ENCODE data around the gene NRN1L. TPM values are rescaled to one million over a fixed set of nuclear protein-coding genes. Genes with fewer than 3 reads are reported as not detected.

The NRN1L gene
- total RNA-seq, 1 experiment from 2014 or later, result 1.1 TPM

DNA sequence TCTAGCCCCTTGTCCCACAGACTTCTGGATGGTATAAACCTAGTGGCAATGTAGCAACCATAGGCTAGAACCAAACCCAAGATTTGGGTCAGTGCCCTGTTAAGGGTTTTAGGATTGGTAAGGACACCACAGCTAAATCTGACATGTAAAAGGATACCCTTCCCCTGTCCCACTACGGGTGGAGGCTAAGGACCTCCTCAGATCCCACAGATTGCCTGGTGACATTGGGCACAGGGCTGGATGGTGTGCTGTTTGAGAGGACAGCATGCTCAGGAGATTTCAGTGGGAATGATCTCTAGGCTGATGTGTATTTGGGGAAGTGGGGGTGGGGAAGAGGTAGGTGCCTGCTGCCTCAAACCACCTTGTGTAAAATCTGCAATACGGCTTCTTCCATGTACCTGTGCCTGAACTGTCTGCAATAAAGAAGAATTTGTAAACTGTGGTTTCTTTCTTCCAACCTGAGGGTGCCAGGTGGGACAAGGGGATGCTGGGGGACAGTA lies 12.5 kb upstream of the NRN1L start:
- ChIA-PET CTCF (interaction anchor here (1.0 kb wide), 1 partner anchor 10 kb away, joined by 9 read pairs; no protein-coding TSS in a partner anchor), POLR2A (no interaction called here)
- TF ChIP-seq SIN3A (IDR thresholded peaks at IDR 0.05; ENCODE audit: borderline replicate concordance, insufficient read depth, low read depth, low read length), result no peak
- TF ChIP-seq, protein P1, sequence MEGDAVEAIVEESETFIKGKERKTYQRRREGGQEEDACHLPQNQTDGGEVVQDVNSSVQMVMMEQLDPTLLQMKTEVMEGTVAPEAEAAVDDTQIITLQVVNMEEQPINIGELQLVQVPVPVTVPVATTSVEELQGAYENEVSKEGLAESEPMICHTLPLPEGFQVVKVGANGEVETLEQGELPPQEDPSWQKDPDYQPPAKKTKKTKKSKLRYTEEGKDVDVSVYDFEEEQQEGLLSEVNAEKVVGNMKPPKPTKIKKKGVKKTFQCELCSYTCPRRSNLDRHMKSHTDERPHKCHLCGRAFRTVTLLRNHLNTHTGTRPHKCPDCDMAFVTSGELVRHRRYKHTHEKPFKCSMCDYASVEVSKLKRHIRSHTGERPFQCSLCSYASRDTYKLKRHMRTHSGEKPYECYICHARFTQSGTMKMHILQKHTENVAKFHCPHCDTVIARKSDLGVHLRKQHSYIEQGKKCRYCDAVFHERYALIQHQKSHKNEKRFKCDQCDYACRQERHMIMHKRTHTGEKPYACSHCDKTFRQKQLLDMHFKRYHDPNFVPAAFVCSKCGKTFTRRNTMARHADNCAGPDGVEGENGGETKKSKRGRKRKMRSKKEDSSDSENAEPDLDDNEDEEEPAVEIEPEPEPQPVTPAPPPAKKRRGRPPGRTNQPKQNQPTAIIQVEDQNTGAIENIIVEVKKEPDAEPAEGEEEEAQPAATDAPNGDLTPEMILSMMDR (IDR thresholded peaks at IDR 0.05), result no peak
- TF ChIP-seq POLR2AphosphoS5 (IDR thresholded peaks at IDR 0.05; ENCODE audit: low read depth, low read length), result no peak
- TF ChIP-seq, protein P2, sequence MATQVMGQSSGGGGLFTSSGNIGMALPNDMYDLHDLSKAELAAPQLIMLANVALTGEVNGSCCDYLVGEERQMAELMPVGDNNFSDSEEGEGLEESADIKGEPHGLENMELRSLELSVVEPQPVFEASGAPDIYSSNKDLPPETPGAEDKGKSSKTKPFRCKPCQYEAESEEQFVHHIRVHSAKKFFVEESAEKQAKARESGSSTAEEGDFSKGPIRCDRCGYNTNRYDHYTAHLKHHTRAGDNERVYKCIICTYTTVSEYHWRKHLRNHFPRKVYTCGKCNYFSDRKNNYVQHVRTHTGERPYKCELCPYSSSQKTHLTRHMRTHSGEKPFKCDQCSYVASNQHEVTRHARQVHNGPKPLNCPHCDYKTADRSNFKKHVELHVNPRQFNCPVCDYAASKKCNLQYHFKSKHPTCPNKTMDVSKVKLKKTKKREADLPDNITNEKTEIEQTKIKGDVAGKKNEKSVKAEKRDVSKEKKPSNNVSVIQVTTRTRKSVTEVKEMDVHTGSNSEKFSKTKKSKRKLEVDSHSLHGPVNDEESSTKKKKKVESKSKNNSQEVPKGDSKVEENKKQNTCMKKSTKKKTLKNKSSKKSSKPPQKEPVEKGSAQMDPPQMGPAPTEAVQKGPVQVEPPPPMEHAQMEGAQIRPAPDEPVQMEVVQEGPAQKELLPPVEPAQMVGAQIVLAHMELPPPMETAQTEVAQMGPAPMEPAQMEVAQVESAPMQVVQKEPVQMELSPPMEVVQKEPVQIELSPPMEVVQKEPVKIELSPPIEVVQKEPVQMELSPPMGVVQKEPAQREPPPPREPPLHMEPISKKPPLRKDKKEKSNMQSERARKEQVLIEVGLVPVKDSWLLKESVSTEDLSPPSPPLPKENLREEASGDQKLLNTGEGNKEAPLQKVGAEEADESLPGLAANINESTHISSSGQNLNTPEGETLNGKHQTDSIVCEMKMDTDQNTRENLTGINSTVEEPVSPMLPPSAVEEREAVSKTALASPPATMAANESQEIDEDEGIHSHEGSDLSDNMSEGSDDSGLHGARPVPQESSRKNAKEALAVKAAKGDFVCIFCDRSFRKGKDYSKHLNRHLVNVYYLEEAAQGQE (IDR thresholded peaks at IDR 0.05; ENCODE audit: insufficient read depth in 1 of 2, low read depth in 2 of 2, low read length in 1 of 2), result no peak
- H3K27ac ChIP-seq (ENCODE audit: low read length), result peak overlapping the region; percentile 90
- no peaks in the 10 kb centered on the region for H3K27me3 ChIP-seq (ENCODE audit: control insufficient read depth, insufficient read depth, low read length)
- intact Hi-C loops (cut with micrococcal nuclease; ENCODE audit: unreplicated experiment), result no loop called here
- peak overlapping the region; percentile 85 to 87; a peak in 2 of 4 replicates for H3K4me3 ChIP-seq (ENCODE audit: low read depth in 2 of 2, low read length in 2 of 2)
- no peak for DNase-seq (ENCODE audit: low read depth, low spot score)
- H3K36me3 ChIP-seq (ENCODE audit: control insufficient read depth, insufficient read depth, low read length), result no peaks in the 10 kb centered on the region; the same call in none of the 2 replicates
- no peaks in the 10 kb centered on the region for H3K9me3 ChIP-seq (ENCODE audit: control insufficient read depth, insufficient read depth, low read depth, low read length)
- H3K4me1 ChIP-seq (ENCODE audit: control insufficient read depth, insufficient read depth, low read length), result peaks cover 17% of the 10 kb centered on the region
- in situ Hi-C loops (cut with HindIII; ENCODE audit: low pct_unique_long_range_greater_than_20kb, low sequenced_read_pairs), result no loop called here
- ATAC-seq, result peak; percentile 6; the same call in 1 of the 2 replicates
- BruUV-seq (replicated peaks), result no TSS peak

DNA sequence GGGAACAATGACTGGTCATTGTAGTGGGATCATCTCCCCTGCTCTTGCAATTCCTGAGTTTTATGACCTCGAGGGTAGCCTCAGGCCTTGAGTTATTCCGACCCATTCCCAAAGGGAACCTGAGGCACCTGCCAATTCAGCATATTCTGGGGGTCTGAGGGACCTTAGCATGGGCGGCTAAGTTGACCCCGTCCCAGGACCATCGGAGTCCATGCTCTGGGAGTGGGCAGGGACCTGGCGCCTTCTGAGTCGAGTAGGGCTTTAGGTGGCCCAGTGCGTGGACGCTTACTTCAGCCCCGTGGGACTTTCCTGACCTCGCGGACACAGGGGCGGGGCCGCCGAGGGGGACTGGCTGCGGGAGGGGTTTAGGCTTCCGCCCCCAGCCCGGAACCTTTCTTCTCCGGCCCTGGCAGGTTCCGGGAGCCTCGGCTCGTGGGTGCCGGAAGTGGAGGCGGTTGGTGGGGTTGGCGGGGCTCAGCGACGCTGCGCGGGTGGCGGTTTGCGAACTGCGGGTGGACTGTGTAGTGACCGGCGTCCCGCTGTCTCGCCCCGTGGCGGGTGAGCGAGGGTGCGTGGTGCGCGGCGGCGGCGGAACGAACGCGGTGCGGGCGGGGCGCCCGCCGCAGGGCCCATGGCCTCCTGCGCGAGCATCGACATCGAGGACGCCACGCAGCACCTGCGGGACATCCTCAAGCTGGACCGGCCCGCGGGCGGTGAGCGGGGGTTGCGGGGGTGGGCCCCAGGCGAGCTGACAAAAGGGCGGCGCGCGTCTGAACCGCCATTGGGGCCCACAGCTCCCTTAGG lies 11.9 kb upstream of the NRN1L start, which contains the start of gene EDC4:
Gene EDC4 (plus strand): TSS at position 422 of the 804 bp plus-strand sequence. CDS start 210 bp downstream, at position 632.
- ATAC-seq, result peak; percentile 90
- intact Hi-C loops (cut with micrococcal nuclease; ENCODE audit: unreplicated experiment) (no loop called here), in situ Hi-C loops (cut with HindIII; ENCODE audit: low pct_unique_long_range_greater_than_20kb, low sequenced_read_pairs) (no loop called here)
- TF ChIP-seq, protein P1 (IDR thresholded peaks at IDR 0.05), result no peak
- TF ChIP-seq SIN3A (IDR thresholded peaks at IDR 0.05; ENCODE audit: borderline replicate concordance, insufficient read depth, low read depth, low read length), result peak; percentile 93; the same call in 1 of the 2 replicates
- TF ChIP-seq, protein P2 (IDR thresholded peaks at IDR 0.05; ENCODE audit: insufficient read depth in 1 of 2, low read depth in 2 of 2, low read length in 1 of 2), result 0 out of 4 replicates have a peak, but pooled peaks of 1 of the 2 experiments have one; percentile 47
- peak; percentile 88 for TF ChIP-seq POLR2AphosphoS5 (IDR thresholded peaks at IDR 0.05; ENCODE audit: low read depth, low read length)
- TF ChIP-seq TCF7L2 (IDR thresholded peaks at IDR 0.05; ENCODE audit: low read depth, low read length), result no peak
- BruUV-seq (replicated peaks), result no TSS peak
- no peak for DNase-seq (ENCODE audit: low read depth, low spot score)
- ChIA-PET POLR2A (no interaction called here), CTCF (no interaction called here)
- H3K4me1 ChIP-seq (ENCODE audit: control insufficient read depth, insufficient read depth, low read length), result peaks cover 17% of the 10 kb centered on the region
- H3K4me3 ChIP-seq (ENCODE audit: low read depth in 2 of 2, low read length in 2 of 2), result peak within 1 kb of the TSS; percentile 85 to 87
- no peaks in the 10 kb centered on the region for H3K27me3 ChIP-seq (ENCODE audit: control insufficient read depth, insufficient read depth, low read length)
- peak within 1 kb of the TSS; percentile 90 for H3K27ac ChIP-seq (ENCODE audit: low read length)
- H3K9me3 ChIP-seq (ENCODE audit: control insufficient read depth, insufficient read depth, low read depth, low read length), result no peaks in the 10 kb centered on the region
- H3K36me3 ChIP-seq (ENCODE audit: control insufficient read depth, insufficient read depth, low read length), result no peaks in the 10 kb centered on the region; the same call in none of the 2 replicates

Data from Panc1 (cell line).